ENCODE measurements around the gene SLC6A7.

DNA sequence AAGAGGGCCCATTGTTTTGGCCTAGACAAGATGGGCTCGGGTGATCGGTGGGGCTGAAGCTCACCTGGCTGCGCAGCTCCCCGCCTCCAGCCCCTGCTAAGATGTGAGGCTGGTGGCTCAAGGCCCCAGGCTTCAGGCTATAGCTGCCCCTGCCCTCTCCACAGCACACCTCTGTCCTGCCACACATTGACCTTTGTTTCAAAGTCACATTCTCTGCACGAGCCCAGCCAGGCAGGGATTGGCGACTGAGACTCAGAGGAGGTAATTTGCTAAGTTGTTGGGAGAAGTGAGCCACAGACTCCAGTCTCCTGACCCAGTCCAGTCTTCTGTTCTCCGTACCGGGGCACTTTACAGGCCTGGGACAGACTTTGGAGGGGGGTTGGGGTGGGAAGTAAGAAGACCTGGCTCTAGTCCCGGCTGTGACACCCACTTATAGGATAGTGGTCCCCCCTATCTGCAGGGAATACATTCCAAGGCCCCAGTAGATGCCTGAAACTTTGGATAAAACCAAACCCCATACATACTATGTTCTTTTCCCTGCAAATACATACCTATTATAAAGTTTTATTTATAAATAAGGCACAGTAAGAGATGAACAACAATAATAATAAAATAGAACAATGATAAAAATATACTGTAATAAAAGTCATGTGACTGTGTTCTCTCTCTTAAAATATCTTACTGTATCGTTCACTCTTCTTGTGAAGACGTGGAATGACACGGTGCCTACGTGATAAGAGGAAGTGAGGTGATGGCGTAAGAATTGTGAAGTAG is 47.5 kb upstream of the SLC6A7 start:
- TF ChIP-seq, protein P1, sequence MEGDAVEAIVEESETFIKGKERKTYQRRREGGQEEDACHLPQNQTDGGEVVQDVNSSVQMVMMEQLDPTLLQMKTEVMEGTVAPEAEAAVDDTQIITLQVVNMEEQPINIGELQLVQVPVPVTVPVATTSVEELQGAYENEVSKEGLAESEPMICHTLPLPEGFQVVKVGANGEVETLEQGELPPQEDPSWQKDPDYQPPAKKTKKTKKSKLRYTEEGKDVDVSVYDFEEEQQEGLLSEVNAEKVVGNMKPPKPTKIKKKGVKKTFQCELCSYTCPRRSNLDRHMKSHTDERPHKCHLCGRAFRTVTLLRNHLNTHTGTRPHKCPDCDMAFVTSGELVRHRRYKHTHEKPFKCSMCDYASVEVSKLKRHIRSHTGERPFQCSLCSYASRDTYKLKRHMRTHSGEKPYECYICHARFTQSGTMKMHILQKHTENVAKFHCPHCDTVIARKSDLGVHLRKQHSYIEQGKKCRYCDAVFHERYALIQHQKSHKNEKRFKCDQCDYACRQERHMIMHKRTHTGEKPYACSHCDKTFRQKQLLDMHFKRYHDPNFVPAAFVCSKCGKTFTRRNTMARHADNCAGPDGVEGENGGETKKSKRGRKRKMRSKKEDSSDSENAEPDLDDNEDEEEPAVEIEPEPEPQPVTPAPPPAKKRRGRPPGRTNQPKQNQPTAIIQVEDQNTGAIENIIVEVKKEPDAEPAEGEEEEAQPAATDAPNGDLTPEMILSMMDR (IDR thresholded peaks at IDR 0.05; ENCODE audit: low read depth, low read length), result no peak
- TF ChIP-seq POLR2A (IDR thresholded peaks at IDR 0.05; ENCODE audit: extremely low read depth, insufficient read length), result no peak
